H9 (cell line): ENCODE data around the gene ASTN2. TPM values are rescaled to one million over a fixed set of nuclear protein-coding genes. Genes with fewer than 3 reads are reported as not detected.

ENCODE experiments used
- DNase-seq: peaks from one replicate; pipeline ENCODE4 v3.0.0-alpha.2; 2017
- H2AFZ ChIP-seq: one replicate; pipeline ENCODE4 v1.6.1; 2013; ENCODE audit warnings: mild to moderate bottlenecking, low read length, control low read depth, moderate library complexity
- H2AK5ac ChIP-seq: 2 replicates; pipeline ENCODE4 v1.6.1; 2013; ENCODE audit warnings: low read length, control low read depth, mixed read lengths; ENCODE audit not compliant: insufficient read length
- H2BK120ac ChIP-seq: one replicate; pipeline ENCODE4 v1.6.1; 2013; ENCODE audit warnings: low read depth, mild to moderate bottlenecking, low read length, control low read depth, inconsistent platforms; ENCODE audit not compliant: poor library complexity, severe bottlenecking
- H2BK12ac ChIP-seq: 2 replicates; pipeline ENCODE4 v1.6.1; 2013; ENCODE audit warnings: low read length, control low read depth, mixed read lengths, low read depth; ENCODE audit not compliant: insufficient read length
- H2BK15ac ChIP-seq: 2 replicates; pipeline ENCODE4 v1.6.1; 2013; ENCODE audit warnings: low read depth, low read length, control low read depth
- H2BK20ac ChIP-seq: one replicate; pipeline ENCODE4 v1.6.1; 2013; ENCODE audit warnings: low read depth, mild to moderate bottlenecking, low read length, control low read depth, inconsistent platforms; ENCODE audit not compliant: poor library complexity, severe bottlenecking
- H2BK5ac ChIP-seq: 2 replicates; pipeline ENCODE4 v1.6.1; 2013; ENCODE audit warnings: low read length, control low read depth, mixed read lengths; ENCODE audit not compliant: insufficient read length
- H3K14ac ChIP-seq: 2 replicates; pipeline ENCODE4 v1.6.1; 2013; ENCODE audit warnings: low read length, control low read depth; ENCODE audit not compliant: insufficient read depth
- H3K18ac ChIP-seq: 2 replicates; pipeline ENCODE4 v1.6.1; 2013; ENCODE audit warnings: low read depth, mild to moderate bottlenecking, mixed read lengths, low read length, control low read depth; ENCODE audit not compliant: insufficient read length
- H3K23ac ChIP-seq: 2 replicates; pipeline ENCODE4 v1.6.1; 2013; ENCODE audit warnings: low read length, control low read depth, mixed read lengths, low read depth; ENCODE audit not compliant: insufficient read length
- H3K23me2 ChIP-seq: 2 replicates; pipeline ENCODE4 v1.6.1; 2013; ENCODE audit warnings: low read depth, mild to moderate bottlenecking, mixed read lengths, low read length, control low read depth; ENCODE audit not compliant: insufficient read length, poor library complexity, severe bottlenecking
- H3K27ac ChIP-seq: 2 replicates; pipeline ENCODE4 v1.5.1; 2013; ENCODE audit warnings: low read length, control low read depth, mixed read lengths, low read depth; ENCODE audit not compliant: insufficient read length
- H3K27me3 ChIP-seq: 2 replicates; pipeline ENCODE4 v1.6.1; 2013; ENCODE audit warnings: low read length, control low read depth, inconsistent platforms; ENCODE audit not compliant: insufficient read depth
- H3K4ac ChIP-seq: 2 replicates; pipeline ENCODE4 v1.6.1; 2013; ENCODE audit warnings: low read depth, mild to moderate bottlenecking, control low read depth, inconsistent platforms, low read length, moderate library complexity
- H3K4me1 ChIP-seq: 2 replicates; pipeline ENCODE4 v1.6.1; 2013; ENCODE audit warnings: low read length, control low read depth, inconsistent platforms; ENCODE audit not compliant: insufficient read depth
- H3K4me2 ChIP-seq: 2 replicates; pipeline ENCODE4 v1.6.1; 2013; ENCODE audit warnings: low read length, control low read depth, mixed read lengths; ENCODE audit not compliant: insufficient read length, insufficient read depth
- H3K56ac ChIP-seq: 2 replicates; pipeline ENCODE4 v1.6.1; 2013; ENCODE audit warnings: low read depth, mild to moderate bottlenecking, mixed read lengths, low read length, control low read depth; ENCODE audit not compliant: insufficient read length
- H3K79me1 ChIP-seq: 2 replicates; pipeline ENCODE4 v1.6.1; 2013; ENCODE audit warnings: low read depth, mild to moderate bottlenecking, moderate library complexity, low read length, control low read depth, inconsistent platforms; ENCODE audit not compliant: insufficient read depth, poor library complexity, severe bottlenecking
- H3K79me2 ChIP-seq: 2 replicates; pipeline ENCODE4 v1.6.1; 2013; ENCODE audit warnings: low read length, control low read depth, inconsistent platforms; ENCODE audit not compliant: insufficient read depth
- H3K9ac ChIP-seq: 2 replicates; pipeline ENCODE4 v1.6.1; 2013; ENCODE audit warnings: low read length, control low read depth, mixed read lengths; ENCODE audit not compliant: insufficient read length; ENCODE audit errors: extremely low read depth
- H3K9me3 ChIP-seq: one replicate; pipeline ENCODE4 v1.6.1; 2013; ENCODE audit warnings: low read depth, low read length, inconsistent platforms; ENCODE audit not compliant: control insufficient read depth
- H3T11ph ChIP-seq: one replicate; pipeline ENCODE4 v1.6.1; 2013; ENCODE audit warnings: mild to moderate bottlenecking, low read length, control low read depth, inconsistent platforms
- H4K20me1 ChIP-seq: one replicate; pipeline ENCODE4 v1.6.1; 2013; ENCODE audit not compliant: control insufficient read depth, insufficient read length, insufficient read depth
- H4K5ac ChIP-seq: 2 replicates; pipeline ENCODE4 v1.6.1; 2013; ENCODE audit warnings: low read depth, mild to moderate bottlenecking, mixed read lengths, low read length, control low read depth; ENCODE audit not compliant: insufficient read length
- H4K8ac ChIP-seq: replicated peaks from 2 replicates; pipeline ENCODE4 v1.6.1; 2013; ENCODE audit warnings: low read length, control low read depth, mixed read lengths, low read depth; ENCODE audit not compliant: insufficient read length
- H4K91ac ChIP-seq: 2 replicates; pipeline ENCODE4 v1.6.1; 2013; ENCODE audit warnings: low read depth, mild to moderate bottlenecking, moderate library complexity, mixed read lengths, low read length, control low read depth; ENCODE audit not compliant: insufficient read length
- H3K27ac Mint-ChIP-seq, 3 experiments: 2 replicates in 2 of 3; 3 replicates in 1 of 3; pipeline ENCODE4 v1.8.0; 2020 to 2021; ENCODE audit warnings: mixed read lengths in 3 of 3, mild to moderate bottlenecking in 1 of 3, moderate library complexity in 1 of 3
- H3K27me3 Mint-ChIP-seq: 2 replicates; pipeline ENCODE4 v1.8.0; 2021; ENCODE audit warnings: low read depth, mild to moderate bottlenecking, moderate library complexity, mixed read lengths
- H3K36me3 Mint-ChIP-seq, 3 experiments: 2 replicates in 2 of 3; 3 replicates in 1 of 3; pipeline ENCODE4 v1.8.0; 2020 to 2021; ENCODE audit warnings: low read depth in 3 of 3, mixed read lengths in 3 of 3; ENCODE audit not compliant: insufficient read depth in 1 of 3
- H3K4me1 Mint-ChIP-seq, 2 experiments: 2 replicates each; pipeline ENCODE4 v1.8.0; 2020; ENCODE audit warnings: mixed read lengths in 2 of 2
- H3K4me3 Mint-ChIP-seq, 2 experiments: 2 replicates in 1 of 2; 3 replicates in 1 of 2; pipeline ENCODE4 v1.8.0; 2020 to 2021; ENCODE audit warnings: mild to moderate bottlenecking in 2 of 2, mixed read lengths in 2 of 2, moderate library complexity in 1 of 2
- H3K9me3 Mint-ChIP-seq, 2 experiments: 2 replicates in 1 of 2; 3 replicates in 1 of 2; pipeline ENCODE4 v1.8.0; 2020; ENCODE audit warnings: mild to moderate bottlenecking in 2 of 2, mixed read lengths in 2 of 2, moderate library complexity in 1 of 2
- CTCF ChIP-seq: fragments of 200-600 bp; sonication (generic); conservative IDR thresholded peaks from 3 replicates; pipeline ENCODE4 v1.8.0; 2021; ENCODE audit warnings: antibody characterized with exemption, mild to moderate bottlenecking
- WGBS: extraction: QIAGEN DNeasy Blood & Tissue Kit; methylation state at CpG from one replicate; pipeline ENCODE4 v1.1.7; 2013; ENCODE audit warnings: missing lambda C conversion rate, low lambda C conversion rate, mixed read lengths; ENCODE audit not compliant: insufficient read length; ENCODE audit errors: extremely low coverage; 5-methylcytosine and 5-hydroxymethylcytosine counted together
- total RNA-seq: library from RNA; stranded (reverse); gene quantifications from 2 replicates; pipeline ENCODE4 v1.2.1, GENCODE V29; 2021

Gene ASTN2
- total RNA-seq, 1 experiment from 2014 or later, result 9.7 TPM

DNA sequence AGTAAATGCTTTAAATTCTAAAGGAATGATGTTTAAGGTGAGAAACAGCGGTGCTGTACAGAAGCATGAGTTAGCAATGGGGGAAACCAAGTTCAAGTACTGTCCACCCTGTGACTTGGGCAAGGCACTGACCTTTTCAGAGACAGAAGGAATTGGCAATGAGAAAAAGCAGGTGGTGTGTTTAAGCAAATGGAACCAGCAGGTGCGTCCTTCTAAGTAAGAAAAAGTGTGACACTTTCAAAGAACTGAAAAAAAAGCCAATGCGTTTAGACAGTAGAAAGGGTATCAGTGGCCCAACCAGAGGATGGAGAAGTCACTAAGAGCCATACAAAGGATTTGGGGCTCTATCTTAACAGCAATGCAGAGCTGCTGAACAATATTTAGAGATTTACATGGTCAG is 1010.6 kb downstream of the ASTN2 start:
- no CpG with 5 or more reads among the region's 3 CpGs for WGBS
- no peaks in the 10 kb centered on the region for H4K20me1 ChIP-seq
- no peaks in the 10 kb centered on the region for H3K4me1 ChIP-seq
- no peak overlapping the region for H3K27ac ChIP-seq
- H3K79me2 ChIP-seq, result no peaks in the 10 kb centered on the region
- no peak overlapping the region for H2AK5ac ChIP-seq
- H3K27me3 ChIP-seq, result peaks cover 1% of the 10 kb centered on the region; the same call in 1 of the 2 replicates
- no peak overlapping the region for H2BK5ac ChIP-seq
- no peak overlapping the region for H2BK120ac ChIP-seq
- H2BK20ac ChIP-seq, result no peak overlapping the region
- H2BK12ac ChIP-seq, result no peak overlapping the region
- H4K5ac ChIP-seq, result no peak overlapping the region
- H4K8ac ChIP-seq, result no peak overlapping the region
- Mint-ChIP-seq H3K4me1 (no peaks in the 10 kb centered on the region), H3K27ac (no peak overlapping the region), H3K4me3 (no peak overlapping the region), H3K27me3 (no peaks in the 10 kb centered on the region), H3K36me3 (no peaks in the 10 kb centered on the region), H3K9me3 (no peaks in the 10 kb centered on the region)
- H3K18ac ChIP-seq, result no peak overlapping the region
- no peak for DNase-seq
- no peak overlapping the region for H3T11ph ChIP-seq
- H3K4ac ChIP-seq, result no peak overlapping the region
- TF ChIP-seq CTCF, result no peak
- no peak overlapping the region for H3K9ac ChIP-seq
- no peak overlapping the region for H3K14ac ChIP-seq
- H4K91ac ChIP-seq, result no peak overlapping the region
- H3K79me1 ChIP-seq, result no peaks in the 10 kb centered on the region
- H3K9me3 ChIP-seq, result no peaks in the 10 kb centered on the region
- no peak overlapping the region for H3K56ac ChIP-seq
- H2AFZ ChIP-seq, result no peak overlapping the region
- no peak overlapping the region for H2BK15ac ChIP-seq
- no peak overlapping the region for H3K4me2 ChIP-seq
- H3K23me2 ChIP-seq, result no peaks in the 10 kb centered on the region
- no peak overlapping the region for H3K23ac ChIP-seq
